Esophagus (tissue), 2 donors: ENCODE measurements around the gene ATP9A. TPM values are rescaled to one million over a fixed set of nuclear protein-coding genes. Genes with fewer than 3 reads are reported as not detected.

ENCODE experiments used
- H3K27ac ChIP-seq, 2 donors: one replicate each; pipeline ENCODE4 v1.5.1; 2013; ENCODE audit warnings: low read depth in 2 of 2, mild to moderate bottlenecking in 2 of 2, inconsistent platforms in 1 of 2, low read length in 1 of 2, moderate library complexity in 1 of 2
- H3K27me3 ChIP-seq, 2 donors: one replicate each; pipeline ENCODE4 v1.6.1; 2013; ENCODE audit warnings: low read length in 2 of 2, control low read depth in 1 of 2, mild to moderate bottlenecking in 1 of 2; ENCODE audit not compliant: insufficient read depth in 2 of 2, control insufficient read depth in 1 of 2
- H3K36me3 ChIP-seq, 2 donors: one replicate each; pipeline ENCODE4 v1.6.1; 2013; ENCODE audit warnings: low read length in 1 of 2; ENCODE audit not compliant: control insufficient read depth in 2 of 2, insufficient read depth in 2 of 2
- H3K4me1 ChIP-seq, 2 donors: one replicate each; pipeline ENCODE4 v1.6.1; 2013; ENCODE audit warnings: low read length in 1 of 2; ENCODE audit not compliant: control insufficient read depth in 2 of 2, insufficient read depth in 2 of 2
- H3K4me3 ChIP-seq, 2 donors: one replicate each; pipeline ENCODE4 v1.5.1; 2013; ENCODE audit warnings: low read length in 2 of 2, mild to moderate bottlenecking in 2 of 2, low read depth in 1 of 2, moderate library complexity in 1 of 2
- H3K9me3 ChIP-seq, 2 donors: one replicate each; pipeline ENCODE4 v1.6.1; 2013; ENCODE audit warnings: mild to moderate bottlenecking in 2 of 2, low read depth in 1 of 2, low read length in 1 of 2, moderate library complexity in 1 of 2; ENCODE audit not compliant: control insufficient read depth in 2 of 2, insufficient read depth in 1 of 2
- WGBS, 2 donors: extraction: QIAGEN DNeasy Blood & Tissue Kit; methylation state at CpG; one replicate each; pipeline ENCODE4 v1.1.7; 2013; 5-methylcytosine and 5-hydroxymethylcytosine counted together
- polyA plus RNA-seq, 2 donors: library from polyadenylated mRNA; stranded (reverse); fragments of 200-250 nt; gene quantifications; one replicate each; pipeline ENCODE4 v1.2.3, GENCODE V29; 2013
- donor health status: healthy with polysubstance abuse.
- donor health status: Bipolar disorder and iron deficiency.

ATP9A gene
- polyA plus RNA-seq, 2 donors: 5.0 to 7.5 TPM

- 95 to 96% methylated on average over 8 of the region's 8 CpGs for WGBS, 2 donors
- Histone ChIP-seq H3K4me3 (no peak overlapping the region), H3K9me3 (no peaks in the 10 kb centered on the region), H3K4me1 (no peaks in the 10 kb centered on the region), H3K27me3 (no peaks in the 10 kb centered on the region), H3K27ac (no peak overlapping the region), H3K36me3 (no peaks in the 10 kb centered on the region)
Measured at GRCh38 chr20:51592564-51592963, 175.6 kb downstream of the ATP9A start.

GRCh38 chr20:51591871-51592270, 176.3 kb downstream of the ATP9A start:
- Histone ChIP-seq H3K9me3 (no peaks in the 10 kb centered on the region), H3K36me3 (no peaks in the 10 kb centered on the region), H3K27ac (no peak overlapping the region), H3K27me3 (no peaks in the 10 kb centered on the region), H3K4me3 (no peak overlapping the region), H3K4me1 (no peaks in the 10 kb centered on the region)
- WGBS, 2 donors: 88 to 91% methylated on average over 10 of the region's 10 CpGs

GRCh38 chr20:51588762-51589161, 179.4 kb downstream of the ATP9A start:
- H3K4me3 ChIP-seq: no peak overlapping the region
- H3K9me3 ChIP-seq: no peaks in the 10 kb centered on the region
- H3K27ac ChIP-seq: no peak overlapping the region
- 67 to 68% methylated on average over 3 of the region's 3 CpGs for WGBS, 2 donors
- no peaks in the 10 kb centered on the region for H3K27me3 ChIP-seq
- peaks cover 0 to 4% of the 10 kb centered on the region in 2 donors for H3K4me1 ChIP-seq
- no peaks in the 10 kb centered on the region for H3K36me3 ChIP-seq

GRCh38 chr20:51587145-51587544, 181.0 kb downstream of the ATP9A start:
- WGBS, 2 donors: 93 to 94% methylated on average over 4 of the region's 4 CpGs
- H3K4me3 ChIP-seq: no peak overlapping the region
- H3K9me3 ChIP-seq: no peaks in the 10 kb centered on the region

GRCh38 chr20:51586005-51586440, 182.2 kb downstream of the ATP9A start:
- Histone ChIP-seq H3K4me1 (peaks cover 0 to 4% of the 10 kb centered on the region in 2 donors), H3K4me3 (no peak overlapping the region), H3K27me3 (no peaks in the 10 kb centered on the region), H3K9me3 (no peaks in the 10 kb centered on the region), H3K27ac (no peak overlapping the region), H3K36me3 (no peaks in the 10 kb centered on the region)
- WGBS, 2 donors: 48 to 64% methylated on average over 4 of the region's 4 CpGs

More at GRCh38 chr20:51587145-51587544, 181.0 kb downstream of the ATP9A start:
- Histone ChIP-seq H3K4me1 (peaks cover 0 to 4% of the 10 kb centered on the region in 2 donors), H3K36me3 (no peaks in the 10 kb centered on the region), H3K27ac (no peak overlapping the region), H3K27me3 (no peaks in the 10 kb centered on the region)

GRCh38 chr20:51585148-51585547, 183.0 kb downstream of the ATP9A start:
- Histone ChIP-seq H3K4me3 (no peak overlapping the region), H3K36me3 (no peaks in the 10 kb centered on the region), H3K9me3 (no peaks in the 10 kb centered on the region), H3K27ac (no peak overlapping the region), H3K4me1 (peaks cover 0 to 4% of the 10 kb centered on the region in 2 donors), H3K27me3 (no peaks in the 10 kb centered on the region)
- 84 to 88% methylated on average over 4 of the region's 4 CpGs for WGBS, 2 donors

GRCh38 chr20:51584737-51585136, 183.5 kb downstream of the ATP9A start:
- Histone ChIP-seq H3K27me3 (no peaks in the 10 kb centered on the region), H3K27ac (no peak overlapping the region), H3K4me1 (peaks cover 0 to 4% of the 10 kb centered on the region in 2 donors), H3K36me3 (no peaks in the 10 kb centered on the region), H3K4me3 (no peak overlapping the region), H3K9me3 (no peaks in the 10 kb centered on the region)
- 91 to 92% methylated on average over 4 of the region's 4 CpGs for WGBS, 2 donors

- peaks cover 0 to 4% of the 10 kb centered on the region in 2 donors for H3K4me1 ChIP-seq
- 82 to 89% methylated on average over 8 of the region's 8 CpGs for WGBS, 2 donors
Measured at GRCh38 chr20:51584116-51584515, 184.1 kb downstream of the ATP9A start.

GRCh38 chr20:51583499-51583898, 184.7 kb downstream of the ATP9A start:
- Histone ChIP-seq H3K27me3 (no peaks in the 10 kb centered on the region), H3K36me3 (no peaks in the 10 kb centered on the region), H3K4me1 (peaks cover 0 to 4% of the 10 kb centered on the region in 2 donors), H3K9me3 (no peaks in the 10 kb centered on the region), H3K4me3 (no peak overlapping the region), H3K27ac (no peak overlapping the region)
- 91 to 95% methylated on average over 14 of the region's 14 CpGs for WGBS, 2 donors

More at GRCh38 chr20:51584116-51584515, 184.1 kb downstream of the ATP9A start:
- Histone ChIP-seq H3K4me3 (no peak overlapping the region), H3K36me3 (no peaks in the 10 kb centered on the region), H3K27ac (no peak overlapping the region), H3K27me3 (no peaks in the 10 kb centered on the region), H3K9me3 (no peaks in the 10 kb centered on the region)

- Histone ChIP-seq H3K27me3 (no peaks in the 10 kb centered on the region), H3K4me3 (no peak overlapping the region), H3K9me3 (no peaks in the 10 kb centered on the region), H3K4me1 (peaks cover 0 to 4% of the 10 kb centered on the region in 2 donors), H3K36me3 (no peaks in the 10 kb centered on the region), H3K27ac (no peak overlapping the region)
- WGBS, 2 donors: 52 to 63% methylated on average over 13 of the region's 13 CpGs
Measured at GRCh38 chr20:51583073-51583472, 185.1 kb downstream of the ATP9A start.
